ENCODE measurements around the gene DPM2. TPM values are rescaled to one million over a fixed set of nuclear protein-coding genes. Genes with fewer than 3 reads are reported as not detected.

The DPM2 gene
- total RNA-seq, 4 donors from 2014 or later, result 7.5 to 14.2 (median 9.6) TPM

DNA sequence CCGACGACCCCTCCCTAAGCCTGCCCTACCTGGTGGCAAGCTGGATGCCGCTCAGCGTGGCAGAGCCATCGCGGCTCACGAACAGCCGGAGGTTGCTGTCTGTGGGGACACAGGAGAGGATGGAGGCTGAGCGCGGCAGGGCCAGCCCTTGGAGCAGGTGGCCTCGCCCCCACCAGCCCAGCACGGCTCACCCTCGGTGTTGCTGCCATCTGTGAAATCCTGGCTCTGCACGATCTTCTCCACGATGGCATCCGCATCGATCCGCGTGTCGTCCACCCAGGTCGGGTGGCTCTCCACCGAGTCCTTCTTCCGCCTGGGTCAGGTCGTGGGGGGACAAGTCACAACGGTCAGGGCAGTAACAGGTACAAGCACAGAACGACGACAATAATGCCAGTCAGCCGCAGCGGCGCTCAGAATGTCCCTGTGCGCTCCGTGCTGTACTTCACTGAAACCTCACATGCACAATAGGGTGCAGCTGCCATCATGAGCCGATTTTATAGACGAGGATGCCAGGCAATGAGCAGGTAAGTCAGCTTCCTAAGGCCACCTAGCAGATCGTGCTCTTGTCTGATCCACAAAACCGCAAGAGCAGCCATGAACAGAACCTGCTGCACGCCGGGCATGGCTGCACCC lies 7.0 kb upstream of the DPM2 start:
- TF ChIP-seq, protein P1, sequence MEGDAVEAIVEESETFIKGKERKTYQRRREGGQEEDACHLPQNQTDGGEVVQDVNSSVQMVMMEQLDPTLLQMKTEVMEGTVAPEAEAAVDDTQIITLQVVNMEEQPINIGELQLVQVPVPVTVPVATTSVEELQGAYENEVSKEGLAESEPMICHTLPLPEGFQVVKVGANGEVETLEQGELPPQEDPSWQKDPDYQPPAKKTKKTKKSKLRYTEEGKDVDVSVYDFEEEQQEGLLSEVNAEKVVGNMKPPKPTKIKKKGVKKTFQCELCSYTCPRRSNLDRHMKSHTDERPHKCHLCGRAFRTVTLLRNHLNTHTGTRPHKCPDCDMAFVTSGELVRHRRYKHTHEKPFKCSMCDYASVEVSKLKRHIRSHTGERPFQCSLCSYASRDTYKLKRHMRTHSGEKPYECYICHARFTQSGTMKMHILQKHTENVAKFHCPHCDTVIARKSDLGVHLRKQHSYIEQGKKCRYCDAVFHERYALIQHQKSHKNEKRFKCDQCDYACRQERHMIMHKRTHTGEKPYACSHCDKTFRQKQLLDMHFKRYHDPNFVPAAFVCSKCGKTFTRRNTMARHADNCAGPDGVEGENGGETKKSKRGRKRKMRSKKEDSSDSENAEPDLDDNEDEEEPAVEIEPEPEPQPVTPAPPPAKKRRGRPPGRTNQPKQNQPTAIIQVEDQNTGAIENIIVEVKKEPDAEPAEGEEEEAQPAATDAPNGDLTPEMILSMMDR (IDR thresholded peaks at IDR 0.05; ENCODE audit: low read depth), result no peak

DNA sequence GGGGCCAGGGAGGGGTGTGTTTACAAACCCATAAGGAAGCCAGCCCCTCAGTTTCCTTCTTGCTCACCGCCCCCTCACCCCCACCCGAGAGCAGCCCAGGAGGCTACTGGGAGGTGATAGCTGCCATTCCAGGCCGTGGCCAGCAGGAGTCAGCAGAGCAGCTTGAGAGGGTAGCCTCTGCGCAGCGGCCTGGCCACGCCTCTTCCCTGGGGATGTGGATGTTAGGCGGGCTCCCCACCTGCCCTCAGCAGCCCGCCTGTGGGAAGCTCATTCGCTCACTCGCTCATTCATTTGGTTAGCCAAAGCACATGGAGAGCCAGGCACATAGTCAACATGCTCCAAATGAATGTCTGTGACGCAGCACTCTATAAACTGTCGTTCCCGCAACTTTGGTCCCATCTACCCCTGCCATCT lies 6.1 kb upstream of the DPM2 start:
- TF ChIP-seq, protein P1 (IDR thresholded peaks at IDR 0.05; ENCODE audit: low read depth), result no peak

DNA sequence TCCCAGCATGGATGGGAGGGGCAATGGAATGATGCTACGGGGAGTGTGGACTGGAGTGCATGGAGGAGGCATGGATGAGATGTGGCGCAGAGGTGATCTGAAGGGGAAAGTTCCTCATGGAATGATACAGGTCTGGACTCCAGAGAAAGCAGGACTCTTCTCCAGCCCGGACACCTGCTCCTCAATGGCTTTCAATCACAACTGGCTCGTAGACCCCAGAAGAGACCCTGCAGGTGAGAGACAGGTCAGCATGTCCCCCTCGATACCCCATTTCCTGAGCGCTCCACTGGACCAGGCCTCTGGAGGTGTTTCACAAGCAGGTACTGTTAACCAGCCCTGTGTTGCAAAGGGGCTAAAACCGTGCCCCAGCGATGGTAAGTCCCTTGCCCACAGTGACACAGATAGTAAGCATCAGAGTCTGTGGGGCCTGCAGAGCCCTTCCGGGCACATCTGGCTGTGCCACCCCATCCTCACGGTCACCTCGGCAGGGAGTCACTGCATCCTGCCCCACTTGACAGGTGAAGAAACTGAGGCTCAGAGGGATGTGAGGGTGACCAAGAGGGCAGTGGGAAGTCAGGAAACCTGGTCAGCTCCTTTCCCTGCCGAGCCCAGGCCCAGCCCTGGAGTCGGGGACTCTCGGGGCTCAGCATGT lies 5.5 kb upstream of the DPM2 start:
- TF ChIP-seq, protein P1 (IDR thresholded peaks at IDR 0.05; ENCODE audit: low read depth), result no peak

DNA sequence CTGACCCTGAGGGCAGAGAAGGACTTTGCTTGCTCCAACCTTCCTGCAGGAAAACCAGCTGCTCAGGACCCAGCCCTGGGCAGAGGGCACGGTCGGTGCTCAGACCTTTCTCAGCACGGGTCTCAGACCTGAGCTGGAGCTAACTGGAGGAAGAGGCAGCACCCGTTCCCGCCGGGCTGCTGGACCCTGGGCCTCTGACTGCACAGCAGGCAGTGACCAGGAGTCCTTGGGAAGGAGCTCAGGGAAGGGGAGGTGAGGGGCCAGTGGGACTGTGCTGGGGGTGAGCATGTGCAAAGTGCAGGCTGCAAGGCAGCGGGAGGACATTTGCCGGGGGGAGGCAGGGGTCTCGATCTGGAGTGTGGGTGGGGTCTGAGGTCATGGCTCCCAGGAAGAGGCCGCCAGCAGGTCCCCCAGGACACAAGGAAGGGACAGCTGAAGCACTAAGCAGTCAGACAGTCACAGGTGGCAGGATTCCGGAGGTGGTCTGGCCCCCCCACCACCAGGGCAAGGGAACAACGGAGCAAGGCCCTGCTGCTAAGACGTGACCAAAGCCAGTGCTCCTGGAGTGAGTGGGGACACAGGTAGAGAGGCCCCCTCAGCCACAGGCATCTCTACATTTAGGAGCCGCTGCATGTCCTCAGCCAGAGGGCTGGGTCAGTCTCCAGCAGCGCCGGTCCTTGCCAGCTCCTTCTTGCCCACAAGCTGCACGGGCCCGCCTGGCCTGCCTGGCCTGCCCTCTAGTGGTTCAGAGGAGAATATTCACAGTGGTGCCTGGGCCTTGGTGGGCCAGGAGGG lies 4.8 kb upstream of the DPM2 start:
- TF ChIP-seq, protein P1 (IDR thresholded peaks at IDR 0.05; ENCODE audit: low read depth), result no peak

DNA sequence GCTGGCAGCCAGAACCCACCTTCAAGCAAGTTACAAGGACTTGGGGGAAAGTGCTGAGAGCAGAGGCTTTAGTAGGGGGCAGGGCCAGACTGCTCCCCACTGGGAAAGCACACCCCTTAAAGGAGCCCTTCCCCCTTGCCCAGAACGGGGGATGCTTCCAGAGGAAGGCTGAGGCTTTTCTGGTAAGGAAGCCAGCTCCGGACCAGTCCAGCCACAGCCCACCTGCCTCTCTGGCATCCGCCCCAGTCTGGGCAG lies 4.2 kb upstream of the DPM2 start:
- TF ChIP-seq, protein P1 (IDR thresholded peaks at IDR 0.05; ENCODE audit: low read depth), result no peak

DNA sequence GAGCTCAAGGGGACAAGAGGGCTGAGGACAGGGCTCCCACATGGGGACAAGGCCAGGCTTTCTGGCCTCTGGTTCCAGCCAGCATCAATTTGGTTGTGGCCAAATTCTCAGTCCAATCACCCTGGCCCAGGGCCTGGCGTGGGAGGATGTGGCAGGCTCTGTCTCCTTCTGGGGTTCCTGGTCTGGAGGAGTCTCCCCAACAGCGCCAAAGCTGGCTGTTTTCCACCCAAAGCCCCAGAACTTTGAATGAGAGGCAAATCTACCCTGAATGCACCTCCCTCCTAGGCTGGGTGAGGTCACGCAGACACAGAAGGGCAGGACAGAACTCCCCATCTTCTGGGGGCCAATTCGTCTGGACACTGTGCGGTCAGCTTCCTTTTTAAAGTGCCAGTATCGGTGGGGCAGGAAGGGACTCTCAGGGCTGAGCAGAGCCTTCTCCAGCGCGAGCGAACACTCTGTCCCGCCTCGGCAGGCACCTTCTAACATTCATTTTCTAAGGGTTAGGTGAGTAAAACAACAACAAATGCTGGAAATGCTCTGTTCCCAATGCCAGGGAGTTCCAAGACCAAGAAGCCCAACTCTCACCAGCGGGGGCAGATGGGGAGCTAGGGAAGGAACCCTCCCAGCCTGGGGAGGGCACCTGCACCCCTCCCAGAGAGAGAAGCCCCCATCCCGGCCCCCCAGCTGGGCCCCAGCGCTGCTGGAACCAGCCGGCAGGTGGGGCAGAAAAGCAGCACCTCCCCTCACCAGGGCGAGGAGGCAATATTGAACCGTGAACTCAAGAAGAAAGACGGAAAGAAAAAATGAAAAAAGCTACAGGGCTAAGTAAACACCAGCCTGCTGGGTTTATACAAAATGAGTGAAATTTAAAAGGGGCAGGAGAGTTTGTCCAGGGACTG lies 3.7 kb upstream of the DPM2 start:
- TF ChIP-seq, protein P1 (IDR thresholded peaks at IDR 0.05; ENCODE audit: low read depth), result no peak
